Calu3 (cell line): ENCODE results near the gene HAO1. TPM values are rescaled to one million over a fixed set of nuclear protein-coding genes. Genes with fewer than 3 reads are reported as not detected.

ENCODE experiments used
- BruUV-seq: library from RNA; stranded (reverse); fragments of 400-500 nt; replicated peaks from 2 replicates; lab custom pipeline; 2021; lab: Mats Ljungman, UMichigan
- CTCF ChIA-PET: fragments of 300-600 bp; sonication (Branson Sonifier 250); formaldehyde crosslinking; loops from one replicate; lab custom pipeline; 2022; ENCODE audit warnings: antibody characterized with exemption; lab: Charles Lee
- DNase-seq: peaks from one replicate; pipeline ENCODE4 v3.0.0; 2022
- H3K27ac Mint-ChIP-seq: one replicate; pipeline ENCODE4 v1.8.0; 2022; ENCODE audit warnings: mixed read lengths; ENCODE audit not compliant: unreplicated experiment
- H3K27me3 Mint-ChIP-seq: one replicate; pipeline ENCODE4 v1.8.0; 2022; ENCODE audit warnings: mixed read lengths; ENCODE audit not compliant: unreplicated experiment
- H3K36me3 Mint-ChIP-seq: one replicate; pipeline ENCODE4 v1.8.0; 2022; ENCODE audit warnings: mild to moderate bottlenecking, moderate library complexity, mixed read lengths; ENCODE audit not compliant: insufficient read depth, unreplicated experiment
- H3K4me1 Mint-ChIP-seq: one replicate; pipeline ENCODE4 v1.8.0; 2022; ENCODE audit warnings: mild to moderate bottlenecking, low read depth, mixed read lengths; ENCODE audit not compliant: unreplicated experiment
- H3K4me3 Mint-ChIP-seq: one replicate; pipeline ENCODE4 v1.8.0; 2022; ENCODE audit warnings: mild to moderate bottlenecking, low read depth, moderate library complexity, mixed read lengths; ENCODE audit not compliant: unreplicated experiment
- H3K9me3 Mint-ChIP-seq: one replicate; pipeline ENCODE4 v1.8.0; 2022; ENCODE audit warnings: low read depth, mixed read lengths; ENCODE audit not compliant: unreplicated experiment
- CTCF ChIP-seq: fragments of 200-600 bp; IDR thresholded peaks from one replicate; pipeline ENCODE4 v1.8.0; 2022; ENCODE audit warnings: antibody characterized with exemption; ENCODE audit not compliant: unreplicated experiment
- intact Hi-C: fragments of 100-400 bp; cut with micrococcal nuclease; formaldehyde crosslinking; loops from one replicate; pipeline ENCODE4 v1.10.0; 2022; ENCODE audit not compliant: unreplicated experiment
- total RNA-seq: library from RNA; stranded (reverse); gene quantifications from 2 replicates; pipeline ENCODE4 v1.2.3, GENCODE V29; 2022

Gene HAO1
- total RNA-seq, 1 experiment from 2014 or later = not detected

GRCh38 chr20:7938058-7938457 is 2.2 kb downstream of the HAO1 start:
- TF ChIP-seq CTCF = no peak
- Mint-ChIP-seq H3K4me3 (no peak overlapping the region), H3K27me3 (no peaks in the 10 kb centered on the region), H3K9me3 (no peaks in the 10 kb centered on the region), H3K36me3 (no peaks in the 10 kb centered on the region), H3K27ac (no peak overlapping the region), H3K4me1 (no peaks in the 10 kb centered on the region)
- BruUV-seq = no TSS peak
- no peak for DNase-seq
- intact Hi-C loops = no loop called here
- CTCF ChIA-PET = interaction anchor here (0.7 kb wide), 1 partner anchor 1796 kb away, joined by 3 read pairs; no protein-coding TSS in a partner anchor

DNA sequence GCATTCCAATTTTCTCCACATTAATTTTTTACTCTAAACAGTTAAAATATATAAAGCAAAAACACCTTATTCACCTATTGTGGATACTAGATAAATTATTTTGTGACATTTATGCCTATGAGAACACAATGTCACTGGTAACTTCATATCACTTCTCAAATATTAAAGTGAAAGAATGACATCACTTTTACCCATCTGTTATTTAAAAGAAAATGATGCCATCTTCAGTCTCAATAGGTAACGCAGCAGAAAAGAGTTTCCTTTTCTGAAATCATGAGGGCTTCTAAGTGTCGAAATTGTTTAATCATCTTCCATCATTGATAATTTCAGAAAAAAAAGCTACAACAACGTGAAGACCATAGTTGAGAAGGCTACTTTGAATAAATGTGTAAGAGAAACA is 2.9 kb downstream of the HAO1 start:
- Mint-ChIP-seq H3K36me3 (no peaks in the 10 kb centered on the region), H3K9me3 (no peaks in the 10 kb centered on the region), H3K4me1 (no peaks in the 10 kb centered on the region), H3K27ac (no peak overlapping the region), H3K4me3 (no peak overlapping the region), H3K27me3 (no peaks in the 10 kb centered on the region)
- CTCF ChIA-PET = interaction anchor here (1.4 kb wide), 1 partner anchor 784 kb away, joined by 38 read pairs; no protein-coding TSS in a partner anchor
- DNase-seq = no peak
- intact Hi-C loops = no loop called here
- BruUV-seq = no TSS peak
- no peak for TF ChIP-seq CTCF

DNA sequence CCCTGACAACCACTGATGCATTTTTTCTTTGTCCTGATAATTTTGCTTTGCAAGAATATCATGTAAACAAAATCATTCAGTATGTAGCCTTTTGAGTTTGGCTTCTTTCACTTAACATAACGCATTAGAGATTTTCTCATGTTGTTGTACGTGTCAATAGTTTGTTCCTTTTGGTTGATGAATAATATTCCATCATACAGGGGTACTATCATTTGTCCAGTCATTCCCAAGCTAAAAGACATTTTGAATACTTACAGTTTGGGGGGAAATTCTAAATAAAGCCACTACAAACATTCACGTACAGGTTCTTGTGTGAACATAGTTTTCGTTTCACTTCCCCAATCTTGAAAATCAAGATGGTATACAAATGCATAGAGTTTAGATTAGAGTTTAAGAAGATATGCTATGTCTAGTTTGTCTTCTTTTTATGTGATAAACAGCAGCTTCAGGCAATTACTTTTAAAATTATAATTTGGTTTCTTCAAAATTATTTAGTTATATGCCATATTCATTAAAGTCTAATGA is 5.2 kb downstream of the HAO1 start:
- TF ChIP-seq CTCF = no peak
- no peak overlapping the region for H3K4me3 Mint-ChIP-seq
- no peaks in the 10 kb centered on the region for H3K36me3 Mint-ChIP-seq
- no peak for DNase-seq
- no peaks in the 10 kb centered on the region for H3K4me1 Mint-ChIP-seq
- intact Hi-C loops = no loop called here
- no peak overlapping the region for H3K27ac Mint-ChIP-seq
- H3K27me3 Mint-ChIP-seq = no peaks in the 10 kb centered on the region
- no peaks in the 10 kb centered on the region for H3K9me3 Mint-ChIP-seq
- CTCF ChIA-PET = no interaction called here
- no TSS peak for BruUV-seq

DNA sequence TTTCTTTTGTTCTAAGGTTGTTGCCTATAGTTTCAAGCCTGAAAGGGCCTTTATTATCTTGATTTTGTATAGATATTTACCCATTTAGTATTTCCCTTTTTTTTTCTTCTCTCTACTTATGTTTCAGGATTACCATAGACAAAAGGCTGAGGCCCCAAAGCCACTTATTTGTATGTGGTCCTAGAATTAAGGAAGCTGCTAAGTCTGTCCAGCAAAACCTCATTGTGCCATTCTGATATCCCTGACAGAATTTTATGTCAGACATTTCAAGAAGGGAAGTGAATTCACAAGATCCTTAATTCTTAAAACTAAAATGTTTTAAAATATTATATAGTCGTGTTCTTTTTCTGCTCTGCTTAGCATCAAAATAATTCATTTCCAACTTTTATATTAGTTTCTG is 6.9 kb downstream of the HAO1 start:
- H3K27me3 Mint-ChIP-seq = no peaks in the 10 kb centered on the region
- no peak for TF ChIP-seq CTCF
- intact Hi-C loops = no loop called here
- no TSS peak for BruUV-seq
- H3K9me3 Mint-ChIP-seq = no peaks in the 10 kb centered on the region
- no peak overlapping the region for H3K27ac Mint-ChIP-seq
- H3K4me1 Mint-ChIP-seq = no peaks in the 10 kb centered on the region
- H3K4me3 Mint-ChIP-seq = no peak overlapping the region
- no peak for DNase-seq
- no peaks in the 10 kb centered on the region for H3K36me3 Mint-ChIP-seq
- CTCF ChIA-PET = no interaction called here
